ENCODE data around the gene PADI1. TPM values are rescaled to one million over a fixed set of nuclear protein-coding genes. Genes with fewer than 3 reads are reported as not detected.

Gene PADI1
- total RNA-seq = under 1 TPM in 1 of 4 donors, not detected in 3; 0.14 TPM

GRCh38 chr1:17204546-17205440 lies at the start of gene PADI1:
Gene PADI1, plus strand, starts transcription at chr1:17205128. Its CDS starts 90 bp downstream, at chr1:17205218.
- DNase-seq = no peak
- H3K27me3 ChIP-seq = no peaks in the 10 kb centered on the region
- intact Hi-C loops (cut with DNase I; ENCODE audit: low total_unique reads) = no loop called here
- no peaks in the 10 kb centered on the region for H3K9me3 ChIP-seq
- no peaks in the 10 kb centered on the region for H3K36me3 ChIP-seq
- no peaks in the 10 kb centered on the region for H3K4me1 ChIP-seq
- TF ChIP-seq POLR2A (IDR thresholded peaks at IDR 0.05) (no peak), CTCF (IDR thresholded peaks at IDR 0.05) (no peak)
- no peak within 1 kb of the TSS for H3K27ac ChIP-seq
- H3K4me3 ChIP-seq = no peak within 1 kb of the TSS

GRCh38 chr1:17155257-17155920 lies 49.5 kb upstream of the PADI1 start:
- no peaks in the 10 kb centered on the region for H3K36me3 ChIP-seq
- H3K4me1 ChIP-seq = no peaks in the 10 kb centered on the region
- no peaks in the 10 kb centered on the region for H3K27me3 ChIP-seq
- no peak overlapping the region for H3K27ac ChIP-seq
- intact Hi-C loops (cut with DNase I; ENCODE audit: low total_unique reads) = no loop called here
- H3K4me3 ChIP-seq = no peak overlapping the region
- H3K9me3 ChIP-seq = no peaks in the 10 kb centered on the region
- DNase-seq = no peak
- no peak for TF ChIP-seq POLR2A (IDR thresholded peaks at IDR 0.05)
- TF ChIP-seq CTCF (IDR thresholded peaks at IDR 0.05) = no peak

GRCh38 chr1:17156108-17156507 lies 48.8 kb upstream of the PADI1 start:
- Histone ChIP-seq H3K4me3 (no peak overlapping the region), H3K27ac (no peak overlapping the region), H3K27me3 (no peaks in the 10 kb centered on the region), H3K9me3 (no peaks in the 10 kb centered on the region), H3K36me3 (no peaks in the 10 kb centered on the region), H3K4me1 (no peaks in the 10 kb centered on the region)
- no peak for DNase-seq
- intact Hi-C loops (cut with DNase I; ENCODE audit: low total_unique reads) = no loop called here
- no peak for TF ChIP-seq POLR2A (IDR thresholded peaks at IDR 0.05)
- TF ChIP-seq CTCF (IDR thresholded peaks at IDR 0.05) = no peak

GRCh38 chr1:17158961-17159360 lies 46.0 kb upstream of the PADI1 start:
- intact Hi-C loops (cut with DNase I; ENCODE audit: low total_unique reads) = no loop called here
- TF ChIP-seq POLR2A (IDR thresholded peaks at IDR 0.05) = no peak
- TF ChIP-seq CTCF (IDR thresholded peaks at IDR 0.05) = no peak
- H3K9me3 ChIP-seq = no peaks in the 10 kb centered on the region
- no peak for DNase-seq
- no peaks in the 10 kb centered on the region for H3K36me3 ChIP-seq
- H3K27me3 ChIP-seq = no peaks in the 10 kb centered on the region
- no peaks in the 10 kb centered on the region for H3K4me1 ChIP-seq
- no peak overlapping the region for H3K4me3 ChIP-seq
- H3K27ac ChIP-seq = no peak overlapping the region

- Histone ChIP-seq H3K36me3 (no peaks in the 10 kb centered on the region), H3K27me3 (no peaks in the 10 kb centered on the region), H3K9me3 (no peaks in the 10 kb centered on the region), H3K4me3 (no peak overlapping the region), H3K4me1 (no peaks in the 10 kb centered on the region), H3K27ac (no peak overlapping the region)
- intact Hi-C loops (cut with DNase I; ENCODE audit: low total_unique reads) = no loop called here
- no peak for DNase-seq
- TF ChIP-seq POLR2A (IDR thresholded peaks at IDR 0.05) = no peak
- TF ChIP-seq CTCF (IDR thresholded peaks at IDR 0.05) = no peak
Observed at GRCh38 chr1:17161137-17161740, 43.7 kb upstream of the PADI1 start.
